Neural cell (in vitro differentiated cells): ENCODE results near the gene DGLUCY. TPM values are rescaled to one million over a fixed set of nuclear protein-coding genes. Genes with fewer than 3 reads are reported as not detected.

Experiments used
- H2AFZ ChIP-seq: fragments of 200-600, 300-800 bp; sonication (generic), shearing (Covaris generic); 2 replicates; pipeline ENCODE4 v1.6.0; 2014; ENCODE audit warnings: low read depth, mild to moderate bottlenecking, antibody characterized with exemption, low read length, moderate library complexity
- H3F3A ChIP-seq: fragments of 200-600 bp; shearing (Covaris generic); 2 replicates; pipeline ENCODE4 v1.6.1; 2016; ENCODE audit warnings: mild to moderate bottlenecking, moderate library complexity, mixed read lengths, antibody characterized with exemption, low read length; ENCODE audit not compliant: insufficient read depth, poor library complexity, severe bottlenecking
- H3K27ac ChIP-seq: fragments of 200-600, 300-800 bp; sonication (generic), shearing (Covaris generic); 2 replicates; pipeline ENCODE4 v1.5.1; 2014; ENCODE audit warnings: mild to moderate bottlenecking, low read length, moderate library complexity
- H3K27me3 ChIP-seq: fragments of 300-800, 200-600 bp; sonication (generic), shearing (Covaris generic); 2 replicates; pipeline ENCODE4 v1.6.0; 2014; ENCODE audit warnings: mild to moderate bottlenecking, low read depth, low read length, moderate library complexity; ENCODE audit not compliant: insufficient read depth
- H3K36me3 ChIP-seq: fragments of 300-800, 200-600 bp; sonication (generic), shearing (Covaris generic); 2 replicates; pipeline ENCODE4 v1.5.1; 2014; ENCODE audit warnings: mild to moderate bottlenecking, antibody characterized with exemption, low read length, moderate library complexity; ENCODE audit not compliant: insufficient read depth
- H3K4me2 ChIP-seq: fragments of 300-800, 200-600 bp; sonication (generic), shearing (Covaris generic); 2 replicates; pipeline ENCODE4 v1.6.0; 2014; ENCODE audit warnings: mild to moderate bottlenecking, low read length
- H3K4me3 ChIP-seq: fragments of 300-800, 200-600 bp; sonication (generic), shearing (Covaris generic); 2 replicates; pipeline ENCODE4 v1.5.1; 2014; ENCODE audit warnings: mild to moderate bottlenecking, low read length, moderate library complexity
- H3K79me2 ChIP-seq: fragments of 200-600 bp; shearing (Covaris generic); replicated peaks from 2 replicates; pipeline ENCODE4 v1.6.0; 2014; ENCODE audit warnings: mild to moderate bottlenecking, low read length, moderate library complexity; ENCODE audit not compliant: insufficient read depth
- H3K9ac ChIP-seq: fragments of 300-800, 200-600 bp; sonication (generic), shearing (Covaris generic); 2 replicates; pipeline ENCODE4 v1.6.1; 2016; ENCODE audit warnings: mild to moderate bottlenecking, low read length, mixed read lengths
- H3K9me2 ChIP-seq: fragments of 200-600 bp; shearing (Covaris generic); 2 replicates; pipeline ENCODE4 v1.6.1; 2016; ENCODE audit warnings: mild to moderate bottlenecking, low read length, mixed read lengths; ENCODE audit not compliant: insufficient read depth
- H3K9me3 ChIP-seq: fragments of 200-600, 300-800 bp; sonication (generic), shearing (Covaris generic); 2 replicates; pipeline ENCODE4 v1.6.1; 2016; ENCODE audit warnings: mild to moderate bottlenecking, mixed run types, low read length, moderate library complexity, mixed read lengths
- H4K20me1 ChIP-seq: fragments of 200-600 bp; shearing (Covaris generic); 2 replicates; pipeline ENCODE4 v1.6.1; 2016; ENCODE audit warnings: mild to moderate bottlenecking, mixed run types; ENCODE audit not compliant: insufficient read depth
- EP300 ChIP-seq: fragments of 450-650 bp; conservative IDR thresholded peaks from 2 replicates; pipeline ENCODE4 v1.6.1; 2014; ENCODE audit warnings: antibody characterized with exemption, mild to moderate bottlenecking, moderate library complexity; ENCODE audit not compliant: poor library complexity, severe bottlenecking
- EZH2 ChIP-seq: fragments of 200-600, 300-800 bp; shearing (Covaris generic), sonication (generic); IDR thresholded peaks from 2 replicates; pipeline ENCODE4 v1.6.1; 2014; ENCODE audit warnings: antibody characterized with exemption, low read length, borderline replicate concordance, mild to moderate bottlenecking; ENCODE audit not compliant: insufficient read depth, poor library complexity, severe bottlenecking
- MXI1 ChIP-seq: fragments of 450-650 bp; conservative IDR thresholded peaks from 2 replicates; pipeline ENCODE4 v1.6.1; 2014; ENCODE audit warnings: antibody characterized with exemption, mild to moderate bottlenecking; ENCODE audit not compliant: poor library complexity, severe bottlenecking
- POLR2AphosphoS5 ChIP-seq: IDR thresholded peaks from 2 replicates; pipeline ENCODE4 v1.6.1; 2012
- RAD21 ChIP-seq: fragments of 450-650 bp; conservative IDR thresholded peaks from 2 replicates; pipeline ENCODE4 v1.6.1; 2014; ENCODE audit warnings: antibody characterized with exemption, mild to moderate bottlenecking, moderate library complexity
- SMC3 ChIP-seq: fragments of 450-650 bp; conservative IDR thresholded peaks from 2 replicates; pipeline ENCODE4 v1.6.1; 2014; ENCODE audit warnings: antibody characterized with exemption, mild to moderate bottlenecking, moderate library complexity; ENCODE audit not compliant: poor library complexity
- TAF1 ChIP-seq: IDR thresholded peaks from 2 replicates; pipeline ENCODE4 v1.6.1; 2012; ENCODE audit warnings: low read depth
- polyA plus RNA-seq: library from polyadenylated mRNA; depleted of rRNA; stranded (reverse); fragments of >200 nt; gene quantifications from 2 replicates; pipeline ENCODE4 v1.2.3, GENCODE V29; 2014
- TF ChIP-seq, protein P1 (sequence below): fragments of 450-650 bp; IDR thresholded peaks from 2 replicates; pipeline ENCODE4 v1.5.1; 2014; ENCODE audit warnings: antibody characterized with exemption, mild to moderate bottlenecking, moderate library complexity; ENCODE audit not compliant: poor library complexity, severe bottlenecking
- TF ChIP-seq, protein P2 (sequence below): IDR thresholded peaks from 2 replicates; pipeline ENCODE4 v1.6.1; 2012; ENCODE audit warnings: borderline replicate concordance

DGLUCY gene
- polyA plus RNA-seq, 1 donor from 2014 or later = 30.5 TPM

DNA sequence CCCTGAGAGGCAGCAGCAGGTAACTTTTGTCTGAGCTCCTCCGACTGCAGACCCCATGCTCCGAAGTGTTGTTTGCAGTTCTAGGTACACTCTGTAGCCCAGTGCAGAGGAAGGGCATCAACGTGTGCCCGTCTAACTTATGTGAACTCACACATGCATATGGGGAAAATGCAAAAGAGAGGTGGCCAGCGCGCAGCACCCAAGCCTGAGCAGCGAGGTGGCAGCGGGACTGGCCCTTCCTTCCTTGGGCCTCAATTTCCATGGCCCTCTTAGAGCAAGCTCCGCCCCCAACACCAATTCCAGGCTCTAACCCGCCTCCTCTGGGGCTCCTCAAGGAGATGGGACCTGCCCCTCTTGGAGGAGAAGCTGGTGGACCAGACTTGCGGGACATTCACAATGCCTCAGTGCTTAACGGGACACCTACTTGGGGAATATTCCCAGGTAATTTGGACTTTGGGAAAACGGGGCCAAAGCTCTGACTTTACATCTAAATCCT is 102.9 kb downstream of the DGLUCY start:
- TF ChIP-seq, protein P1, sequence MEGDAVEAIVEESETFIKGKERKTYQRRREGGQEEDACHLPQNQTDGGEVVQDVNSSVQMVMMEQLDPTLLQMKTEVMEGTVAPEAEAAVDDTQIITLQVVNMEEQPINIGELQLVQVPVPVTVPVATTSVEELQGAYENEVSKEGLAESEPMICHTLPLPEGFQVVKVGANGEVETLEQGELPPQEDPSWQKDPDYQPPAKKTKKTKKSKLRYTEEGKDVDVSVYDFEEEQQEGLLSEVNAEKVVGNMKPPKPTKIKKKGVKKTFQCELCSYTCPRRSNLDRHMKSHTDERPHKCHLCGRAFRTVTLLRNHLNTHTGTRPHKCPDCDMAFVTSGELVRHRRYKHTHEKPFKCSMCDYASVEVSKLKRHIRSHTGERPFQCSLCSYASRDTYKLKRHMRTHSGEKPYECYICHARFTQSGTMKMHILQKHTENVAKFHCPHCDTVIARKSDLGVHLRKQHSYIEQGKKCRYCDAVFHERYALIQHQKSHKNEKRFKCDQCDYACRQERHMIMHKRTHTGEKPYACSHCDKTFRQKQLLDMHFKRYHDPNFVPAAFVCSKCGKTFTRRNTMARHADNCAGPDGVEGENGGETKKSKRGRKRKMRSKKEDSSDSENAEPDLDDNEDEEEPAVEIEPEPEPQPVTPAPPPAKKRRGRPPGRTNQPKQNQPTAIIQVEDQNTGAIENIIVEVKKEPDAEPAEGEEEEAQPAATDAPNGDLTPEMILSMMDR = no peak
- TF ChIP-seq RAD21 (no peak), POLR2AphosphoS5 (no peak), MXI1 (no peak), EZH2 (no peak), SMC3 (no peak), EP300 (no peak)
- TF ChIP-seq, protein P2, sequence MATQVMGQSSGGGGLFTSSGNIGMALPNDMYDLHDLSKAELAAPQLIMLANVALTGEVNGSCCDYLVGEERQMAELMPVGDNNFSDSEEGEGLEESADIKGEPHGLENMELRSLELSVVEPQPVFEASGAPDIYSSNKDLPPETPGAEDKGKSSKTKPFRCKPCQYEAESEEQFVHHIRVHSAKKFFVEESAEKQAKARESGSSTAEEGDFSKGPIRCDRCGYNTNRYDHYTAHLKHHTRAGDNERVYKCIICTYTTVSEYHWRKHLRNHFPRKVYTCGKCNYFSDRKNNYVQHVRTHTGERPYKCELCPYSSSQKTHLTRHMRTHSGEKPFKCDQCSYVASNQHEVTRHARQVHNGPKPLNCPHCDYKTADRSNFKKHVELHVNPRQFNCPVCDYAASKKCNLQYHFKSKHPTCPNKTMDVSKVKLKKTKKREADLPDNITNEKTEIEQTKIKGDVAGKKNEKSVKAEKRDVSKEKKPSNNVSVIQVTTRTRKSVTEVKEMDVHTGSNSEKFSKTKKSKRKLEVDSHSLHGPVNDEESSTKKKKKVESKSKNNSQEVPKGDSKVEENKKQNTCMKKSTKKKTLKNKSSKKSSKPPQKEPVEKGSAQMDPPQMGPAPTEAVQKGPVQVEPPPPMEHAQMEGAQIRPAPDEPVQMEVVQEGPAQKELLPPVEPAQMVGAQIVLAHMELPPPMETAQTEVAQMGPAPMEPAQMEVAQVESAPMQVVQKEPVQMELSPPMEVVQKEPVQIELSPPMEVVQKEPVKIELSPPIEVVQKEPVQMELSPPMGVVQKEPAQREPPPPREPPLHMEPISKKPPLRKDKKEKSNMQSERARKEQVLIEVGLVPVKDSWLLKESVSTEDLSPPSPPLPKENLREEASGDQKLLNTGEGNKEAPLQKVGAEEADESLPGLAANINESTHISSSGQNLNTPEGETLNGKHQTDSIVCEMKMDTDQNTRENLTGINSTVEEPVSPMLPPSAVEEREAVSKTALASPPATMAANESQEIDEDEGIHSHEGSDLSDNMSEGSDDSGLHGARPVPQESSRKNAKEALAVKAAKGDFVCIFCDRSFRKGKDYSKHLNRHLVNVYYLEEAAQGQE = no peak
- Histone ChIP-seq H3K36me3 (no peaks in the 10 kb centered on the region), H3K27me3 (no peaks in the 10 kb centered on the region)

DNA sequence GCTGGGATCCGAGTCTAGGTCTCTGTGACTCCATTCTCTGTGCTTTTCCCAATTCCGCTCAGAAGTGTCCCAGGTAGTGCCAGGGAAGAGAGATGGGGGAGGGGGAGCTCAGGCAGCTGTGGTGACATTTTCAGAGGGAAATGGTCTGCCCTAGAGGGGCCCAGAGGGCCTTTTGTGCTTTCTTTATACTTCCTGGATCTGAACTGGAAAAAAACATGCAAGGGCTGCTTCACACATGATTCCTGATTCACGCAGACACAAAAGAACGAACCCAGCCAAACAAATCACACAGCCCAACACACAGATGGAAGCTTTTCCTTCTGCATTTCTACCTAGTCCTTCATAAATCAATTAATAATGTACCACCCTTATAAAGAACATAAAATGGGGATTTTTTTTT is 104.1 kb downstream of the DGLUCY start:
- Histone ChIP-seq H3K27me3 (no peaks in the 10 kb centered on the region), H3K36me3 (no peaks in the 10 kb centered on the region), H3K4me2 (no peak overlapping the region), H3K9me3 (no peaks in the 10 kb centered on the region), H3K79me2 (no peaks in the 10 kb centered on the region), H3F3A (no peaks in the 10 kb centered on the region), H4K20me1 (no peaks in the 10 kb centered on the region), H2AFZ (no peak overlapping the region), H3K27ac (no peak overlapping the region), H3K9ac (no peak overlapping the region), H3K4me3 (no peak overlapping the region), H3K9me2 (no peaks in the 10 kb centered on the region)
- TF ChIP-seq TAF1 (no peak), SMC3 (no peak), MXI1 (no peak), RAD21 (no peak), EP300 (no peak), POLR2AphosphoS5 (no peak), EZH2 (no peak)
- TF ChIP-seq, protein P1 = no peak
- TF ChIP-seq, protein P2 = no peak

More for the DNA sequence above, 102.9 kb downstream of the DGLUCY start:
- Histone ChIP-seq H3F3A (no peaks in the 10 kb centered on the region), H2AFZ (no peak overlapping the region), H3K9me3 (no peaks in the 10 kb centered on the region), H4K20me1 (no peaks in the 10 kb centered on the region), H3K9me2 (no peaks in the 10 kb centered on the region), H3K79me2 (no peaks in the 10 kb centered on the region), H3K4me3 (no peak overlapping the region), H3K9ac (no peak overlapping the region), H3K27ac (no peak overlapping the region), H3K4me2 (no peak overlapping the region)
